GM18520 (cell line): ENCODE data around the gene TNS4.

Experiments used
- ATAC-seq: cut with Tn5 transposase; IDR thresholded peaks from one replicate; pipeline ENCODE4 v1.9.1; 2021; ENCODE audit not compliant: unreplicated experiment

TNS4 gene

DNA sequence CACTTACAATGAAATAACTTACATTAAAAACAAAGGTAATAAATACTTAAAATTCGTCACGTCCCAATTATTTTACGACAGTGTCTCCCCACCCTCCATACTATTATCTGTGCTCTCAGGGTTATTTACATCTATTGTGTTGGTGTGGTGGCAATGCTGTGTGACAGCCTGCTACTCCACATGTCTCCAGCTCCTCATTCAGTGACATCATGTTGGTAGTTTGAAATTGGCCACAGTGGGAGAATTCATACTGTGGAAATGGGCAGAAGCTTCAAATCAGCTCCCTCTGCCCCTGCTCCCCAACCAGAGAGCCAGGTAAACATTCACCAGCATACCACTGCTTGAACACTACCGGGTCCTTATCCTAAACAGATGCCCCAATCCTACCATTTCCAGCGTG is 6.3 kb downstream of the TNS4 start:
- no peak for ATAC-seq

GRCh38 chr17:40493697-40494096 is 7.7 kb downstream of the TNS4 start:
- ATAC-seq = no peak

DNA sequence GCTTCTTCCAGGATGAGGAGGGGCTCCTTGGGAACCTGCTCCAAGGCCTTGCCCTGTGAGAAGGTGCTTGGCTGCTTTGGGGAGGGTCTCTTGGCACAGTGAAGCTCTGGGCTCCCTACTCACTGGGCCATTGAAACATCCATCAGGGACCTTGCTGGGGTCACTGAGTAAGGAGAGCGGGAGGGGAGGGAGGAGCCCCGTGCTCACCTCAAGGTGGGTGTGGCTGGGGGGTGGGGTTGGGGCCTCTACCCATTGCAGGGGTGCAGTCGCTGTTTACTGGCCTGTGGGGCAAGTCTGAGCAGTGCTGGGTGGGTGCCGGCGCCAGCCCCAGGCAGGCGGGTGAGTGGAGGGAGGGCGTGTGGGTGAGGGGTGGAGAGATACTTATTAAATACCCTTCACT is 9.9 kb downstream of the TNS4 start:
- ATAC-seq = no peak

DNA sequence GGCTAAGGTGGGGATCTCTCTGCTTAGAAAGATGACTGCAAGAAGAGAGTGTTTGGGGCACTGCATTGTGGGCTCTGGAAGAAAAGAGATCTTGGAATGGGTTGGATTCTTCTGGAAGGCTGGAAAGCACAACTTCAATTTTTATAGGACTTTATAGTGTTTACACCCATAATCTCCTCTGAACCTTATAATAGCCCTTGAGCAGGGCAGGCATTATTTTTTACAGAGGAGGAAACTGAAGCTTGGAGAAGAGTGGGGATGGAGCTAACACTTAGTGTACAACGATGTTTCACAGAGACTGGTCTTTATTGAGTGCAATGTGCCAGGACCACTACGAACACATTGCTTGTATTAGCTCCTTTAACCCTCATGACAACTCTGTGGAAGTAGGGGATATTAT is 10.4 kb downstream of the TNS4 start:
- ATAC-seq = no peak

- ATAC-seq = no peak
Observed at GRCh38 chr17:40490289-40490853, 11.1 kb downstream of the TNS4 start.

DNA sequence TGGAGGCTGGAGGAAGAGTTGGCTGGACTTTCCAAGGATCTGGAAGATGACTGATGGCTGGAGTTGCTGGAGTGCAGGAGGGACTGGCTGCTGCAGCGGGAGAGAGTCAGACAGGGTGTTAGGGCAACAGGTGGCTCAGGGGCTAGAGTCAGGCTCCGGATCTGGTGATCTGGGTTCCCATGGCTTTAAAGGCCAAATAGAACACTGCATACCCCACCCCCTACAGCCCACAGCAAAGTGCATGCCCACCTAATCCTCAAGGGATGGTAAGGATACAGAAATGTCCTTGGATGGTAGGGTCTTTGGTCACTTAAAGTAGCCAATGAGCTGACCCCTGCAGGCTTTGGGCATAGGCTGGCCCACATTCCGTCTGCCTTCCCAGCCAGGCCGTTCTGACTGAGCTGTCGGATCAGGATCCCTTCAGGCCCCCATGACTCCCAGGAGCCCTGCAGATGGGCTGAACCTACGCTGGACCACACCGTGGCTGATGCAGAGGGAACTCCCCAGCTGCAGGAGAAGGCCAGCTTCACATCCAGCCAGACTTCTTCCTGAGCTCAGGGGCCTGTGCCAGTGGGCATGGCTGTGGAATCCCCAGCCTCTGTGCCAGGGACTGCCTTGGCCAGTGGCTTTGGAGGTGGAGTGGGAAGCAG is 13.9 kb downstream of the TNS4 start:
- ATAC-seq = no peak

GRCh38 chr17:40486522-40487370 is 14.7 kb downstream of the TNS4 start:
- no peak for ATAC-seq

GRCh38 chr17:40485851-40486521 is 15.4 kb downstream of the TNS4 start:
- ATAC-seq = no peak

- ATAC-seq = no peak
Observed at GRCh38 chr17:40484973-40485530, 16.4 kb downstream of the TNS4 start.

GRCh38 chr17:40484285-40484972 is 17.0 kb downstream of the TNS4 start:
- ATAC-seq = no peak

GRCh38 chr17:40483679-40484078 is 17.7 kb downstream of the TNS4 start:
- ATAC-seq = no peak

DNA sequence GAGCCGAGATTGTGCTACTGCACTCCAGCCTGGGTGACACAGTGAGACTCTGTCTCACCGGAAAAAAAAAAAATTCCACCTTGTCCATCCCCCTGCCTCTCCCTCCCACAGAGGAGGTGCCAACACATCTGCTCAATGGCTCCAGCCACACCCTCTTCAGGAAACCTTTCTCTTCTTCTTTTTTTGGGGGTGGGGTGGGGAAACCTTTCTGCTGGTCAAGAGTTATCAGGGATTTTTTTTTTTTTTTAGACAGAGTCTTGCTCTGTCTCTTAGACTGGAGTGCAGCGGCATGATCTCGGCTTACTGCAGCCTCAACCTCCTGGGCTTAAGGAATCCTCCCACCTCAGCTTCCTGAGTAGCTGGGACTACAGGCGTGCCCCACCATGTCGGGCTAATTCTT is 18.7 kb downstream of the TNS4 start:
- no peak for ATAC-seq

DNA sequence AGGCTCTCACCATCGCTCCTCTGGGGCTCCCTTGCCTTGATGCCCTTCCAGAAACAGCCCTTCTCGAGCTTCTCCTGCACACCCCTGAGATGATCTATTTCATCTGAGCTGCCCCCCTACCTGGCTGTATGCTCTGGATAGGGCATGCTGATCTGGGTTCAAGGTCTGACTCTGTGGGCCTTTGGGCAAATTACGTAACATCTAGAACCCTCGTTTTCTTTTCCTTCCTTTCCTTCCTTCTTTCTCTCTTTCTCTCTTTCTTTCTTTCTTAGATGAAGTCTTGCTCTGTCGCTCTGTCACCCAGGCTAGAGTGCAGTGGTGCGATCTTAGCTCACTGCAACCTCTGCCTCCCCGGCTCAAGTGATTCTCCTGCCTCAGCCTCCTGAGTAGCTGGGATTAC is 20.3 kb downstream of the TNS4 start:
- no peak for ATAC-seq

- no peak for ATAC-seq
Observed at GRCh38 chr17:40480501-40481003, 20.9 kb downstream of the TNS4 start.

DNA sequence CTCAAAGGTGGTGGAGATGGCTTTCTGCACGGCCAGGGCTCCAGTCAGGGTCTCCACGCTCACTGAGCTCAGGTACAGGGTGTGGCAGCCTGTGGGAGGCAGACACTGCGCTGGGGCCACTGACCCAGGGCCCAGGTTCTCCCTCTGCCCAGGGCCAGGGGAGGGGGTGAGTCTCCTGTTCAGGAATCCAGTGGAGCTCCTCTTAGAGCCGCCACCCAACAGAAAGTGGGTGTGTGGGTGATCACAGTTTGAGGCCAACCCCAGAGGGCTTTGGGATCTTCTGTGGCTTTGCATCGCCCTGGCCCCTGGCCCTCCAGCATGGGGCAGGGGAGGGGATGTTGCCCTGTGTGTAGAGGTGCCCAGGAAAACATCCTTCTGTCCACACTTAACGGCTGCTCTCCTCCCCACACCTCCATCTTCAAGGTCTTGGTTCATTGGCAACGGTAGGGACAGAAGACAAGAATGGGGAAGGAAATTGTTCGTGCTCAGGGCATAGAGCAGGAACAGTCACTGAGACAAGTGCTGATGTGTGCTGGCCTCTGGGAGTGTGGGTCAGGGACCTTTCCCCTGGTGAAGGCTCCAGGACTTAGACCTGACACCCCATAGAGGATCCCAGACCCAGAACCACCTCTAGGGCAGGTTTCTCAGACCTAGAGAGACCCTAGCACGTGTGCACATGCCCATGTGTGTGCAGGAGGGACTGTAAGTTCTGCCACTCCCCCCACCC is 21.5 kb downstream of the TNS4 start:
- no peak for ATAC-seq

DNA sequence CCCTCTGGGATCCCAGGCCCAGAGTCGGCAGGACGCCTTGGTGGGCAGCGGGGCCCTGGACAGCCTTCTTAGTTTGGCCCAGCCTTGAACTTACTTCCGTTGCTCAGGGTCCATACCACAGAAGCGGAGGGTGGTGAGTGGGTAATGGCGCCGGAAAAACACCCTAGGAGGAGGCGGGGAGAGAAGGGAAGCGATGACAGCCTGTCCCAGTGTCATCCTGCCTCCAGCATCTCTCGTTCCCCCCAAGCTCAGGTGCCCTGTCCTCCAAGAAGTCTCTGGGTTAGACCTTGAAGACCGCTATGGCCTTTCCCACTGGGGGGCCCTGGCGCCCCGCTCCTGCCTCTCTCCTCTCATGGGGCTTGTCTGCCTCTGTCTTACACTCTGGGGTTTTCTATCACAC is 22.9 kb downstream of the TNS4 start:
- no peak for ATAC-seq

- ATAC-seq = no peak
Observed at GRCh38 chr17:40477796-40478195, 23.6 kb downstream of the TNS4 start.

GRCh38 chr17:40475234-40475908 is 26.1 kb downstream of the TNS4 start:
- no peak for ATAC-seq

DNA sequence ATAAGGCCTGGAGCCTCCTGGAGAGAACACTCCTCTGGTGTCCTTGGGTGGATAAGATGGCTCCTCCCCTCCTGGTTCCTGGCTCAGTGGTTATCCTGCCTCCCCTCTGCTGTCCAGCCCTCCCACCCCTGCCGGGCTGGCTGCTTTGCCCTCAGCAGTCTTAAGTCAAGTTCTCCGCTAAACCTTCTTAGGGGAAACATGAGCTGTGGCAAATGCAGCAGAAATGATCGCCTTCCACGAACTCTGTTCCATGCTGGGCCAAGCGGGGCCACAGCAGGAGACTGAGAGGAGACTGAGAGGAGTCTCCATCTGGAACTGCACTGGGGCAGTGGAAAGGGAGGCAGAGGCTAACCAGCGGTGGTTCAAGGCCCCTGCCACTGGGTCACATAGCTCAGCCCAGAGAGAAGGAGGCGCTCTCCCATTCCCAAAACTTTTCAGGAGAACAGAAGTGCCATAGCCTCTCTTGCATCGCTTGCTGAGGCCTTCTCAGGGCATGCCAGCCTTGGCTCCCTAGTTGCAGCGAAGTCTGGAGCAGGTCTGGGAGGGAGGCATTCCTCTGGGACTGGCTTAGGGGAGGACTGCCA is 26.9 kb downstream of the TNS4 start:
- no peak for ATAC-seq
